Nephron progenitor cell (in vitro differentiated cells): ENCODE data around the gene STARD8.

Experiments used
- DNase-seq: peaks from one replicate; pipeline ENCODE4 v3.0.0; 2021
- H3K27ac Mint-ChIP-seq: 2 replicates; pipeline ENCODE4 v1.8.0; 2021; ENCODE audit warnings: mild to moderate bottlenecking, moderate library complexity, mixed read lengths
- H3K27me3 Mint-ChIP-seq: 2 replicates; pipeline ENCODE4 v1.8.0; 2021; ENCODE audit warnings: mild to moderate bottlenecking, low read depth, mixed read lengths; ENCODE audit not compliant: poor library complexity
- H3K36me3 Mint-ChIP-seq: 2 replicates; pipeline ENCODE4 v1.8.0; 2021; ENCODE audit warnings: low read depth, mixed read lengths
- H3K4me1 Mint-ChIP-seq: 2 replicates; pipeline ENCODE4 v1.8.0; 2021; ENCODE audit warnings: mixed read lengths
- H3K4me3 Mint-ChIP-seq: 2 replicates; pipeline ENCODE4 v1.8.0; 2021; ENCODE audit warnings: mild to moderate bottlenecking, moderate library complexity, mixed read lengths
- H3K9me3 Mint-ChIP-seq: 2 replicates; pipeline ENCODE4 v1.8.0; 2021; ENCODE audit warnings: mild to moderate bottlenecking, moderate library complexity, mixed read lengths
- TF ChIP-seq, protein P1 (sequence below): fragments of 200-600 bp; sonication (generic); IDR thresholded peaks from 2 replicates; pipeline ENCODE4 v1.5.0; 2021; ENCODE audit warnings: antibody characterized with exemption

The STARD8 gene

DNA sequence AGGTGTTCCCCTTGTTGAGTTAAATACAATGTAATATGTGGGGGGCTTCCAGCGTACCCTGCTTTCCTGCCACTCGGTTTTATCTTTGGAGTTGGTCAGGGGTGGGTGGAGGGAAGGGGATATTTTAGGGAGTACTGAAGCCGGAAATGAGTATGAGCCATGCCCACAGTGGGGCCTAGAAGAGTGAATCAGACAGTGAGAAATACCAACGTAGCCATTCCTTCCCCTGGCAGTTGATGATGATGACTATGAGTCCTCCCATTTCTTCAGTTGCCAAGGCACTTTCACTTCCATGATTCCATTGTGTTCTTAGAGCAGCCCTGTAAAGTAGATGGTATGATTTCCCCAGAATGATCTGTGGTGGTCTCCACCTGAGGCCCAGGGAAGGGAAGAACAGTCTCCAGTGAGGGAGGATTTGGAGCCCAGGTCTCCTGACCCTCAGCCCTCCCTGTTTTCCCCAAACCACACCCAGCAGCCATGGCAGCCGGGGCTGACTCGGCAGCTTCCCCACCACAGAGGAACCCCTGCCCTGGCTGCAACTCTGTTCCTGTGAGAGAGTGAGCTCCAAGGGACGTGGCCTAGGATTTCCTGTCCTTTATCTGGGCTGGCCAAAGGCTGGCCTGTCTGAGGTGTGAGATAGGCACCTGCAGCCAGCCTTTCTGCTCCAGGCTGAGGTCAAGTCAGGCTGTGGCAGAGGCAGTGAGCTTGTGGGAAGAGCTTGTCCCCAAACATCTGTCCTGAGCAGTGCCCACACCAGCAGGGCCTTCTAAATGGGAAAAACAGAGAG lies 52.7 kb downstream of the STARD8 start:
- TF ChIP-seq, protein P1, sequence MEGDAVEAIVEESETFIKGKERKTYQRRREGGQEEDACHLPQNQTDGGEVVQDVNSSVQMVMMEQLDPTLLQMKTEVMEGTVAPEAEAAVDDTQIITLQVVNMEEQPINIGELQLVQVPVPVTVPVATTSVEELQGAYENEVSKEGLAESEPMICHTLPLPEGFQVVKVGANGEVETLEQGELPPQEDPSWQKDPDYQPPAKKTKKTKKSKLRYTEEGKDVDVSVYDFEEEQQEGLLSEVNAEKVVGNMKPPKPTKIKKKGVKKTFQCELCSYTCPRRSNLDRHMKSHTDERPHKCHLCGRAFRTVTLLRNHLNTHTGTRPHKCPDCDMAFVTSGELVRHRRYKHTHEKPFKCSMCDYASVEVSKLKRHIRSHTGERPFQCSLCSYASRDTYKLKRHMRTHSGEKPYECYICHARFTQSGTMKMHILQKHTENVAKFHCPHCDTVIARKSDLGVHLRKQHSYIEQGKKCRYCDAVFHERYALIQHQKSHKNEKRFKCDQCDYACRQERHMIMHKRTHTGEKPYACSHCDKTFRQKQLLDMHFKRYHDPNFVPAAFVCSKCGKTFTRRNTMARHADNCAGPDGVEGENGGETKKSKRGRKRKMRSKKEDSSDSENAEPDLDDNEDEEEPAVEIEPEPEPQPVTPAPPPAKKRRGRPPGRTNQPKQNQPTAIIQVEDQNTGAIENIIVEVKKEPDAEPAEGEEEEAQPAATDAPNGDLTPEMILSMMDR, result no peak
- Mint-ChIP-seq H3K9me3 (peaks cover 49% of the 10 kb centered on the region), H3K27me3 (peaks cover 4% of the 10 kb centered on the region), H3K4me3 (no peak overlapping the region), H3K4me1 (peaks cover 33% of the 10 kb centered on the region), H3K27ac (no peak overlapping the region), H3K36me3 (no peaks in the 10 kb centered on the region)
- no peak for DNase-seq

DNA sequence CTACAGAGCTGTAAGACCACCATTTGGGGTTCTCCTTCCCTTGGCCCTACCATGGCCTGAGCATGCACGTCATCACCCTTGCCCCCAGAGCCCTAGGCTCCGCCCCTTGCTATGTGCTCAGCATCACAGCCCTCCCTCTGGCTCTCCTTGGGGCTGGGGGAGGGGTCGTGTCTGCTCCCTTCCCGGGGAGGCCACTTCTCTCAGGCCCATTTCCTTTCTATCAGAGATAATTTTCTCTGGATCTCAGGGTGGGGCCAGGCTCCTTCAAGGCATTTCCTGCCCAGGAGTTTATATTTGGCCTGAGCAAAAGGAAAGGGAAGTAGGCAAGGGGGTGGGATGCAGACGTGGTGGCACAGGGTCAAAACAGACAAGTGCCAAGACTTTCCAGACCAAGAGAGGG lies 55.9 kb downstream of the STARD8 start:
- no peaks in the 10 kb centered on the region for H3K36me3 Mint-ChIP-seq
- H3K27me3 Mint-ChIP-seq, result peaks cover 4% of the 10 kb centered on the region
- H3K9me3 Mint-ChIP-seq, result peaks cover 32% of the 10 kb centered on the region
- TF ChIP-seq, protein P1, result no peak
- peaks cover 4% of the 10 kb centered on the region for H3K4me1 Mint-ChIP-seq
- H3K27ac Mint-ChIP-seq, result no peak overlapping the region
- no peak overlapping the region for H3K4me3 Mint-ChIP-seq
- DNase-seq, result no peak

DNA sequence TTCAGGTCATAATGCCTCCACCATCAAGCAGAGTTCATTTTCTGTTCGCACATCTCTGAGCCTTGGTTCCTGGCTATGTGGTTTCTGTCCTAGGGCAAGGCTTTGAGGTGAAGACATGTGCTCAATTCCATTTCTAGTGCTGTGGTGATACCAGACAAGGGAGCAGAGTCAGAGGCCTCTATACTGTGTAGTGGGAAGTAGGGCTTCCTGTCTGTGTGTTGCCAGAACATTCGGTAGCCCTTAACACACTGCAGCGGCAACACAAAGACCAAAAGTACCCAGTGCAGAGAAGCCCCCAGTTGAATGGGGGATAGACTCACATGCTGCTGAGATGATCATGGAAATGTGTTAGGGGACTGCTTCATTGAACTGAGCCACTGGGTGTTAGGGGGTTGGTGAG lies 56.4 kb downstream of the STARD8 start:
- H3K27ac Mint-ChIP-seq, result no peak overlapping the region
- H3K36me3 Mint-ChIP-seq, result no peaks in the 10 kb centered on the region
- peaks cover 4% of the 10 kb centered on the region for H3K27me3 Mint-ChIP-seq
- no peak for DNase-seq
- TF ChIP-seq, protein P1, result no peak
- H3K4me3 Mint-ChIP-seq, result no peak overlapping the region
- H3K9me3 Mint-ChIP-seq, result peaks cover 32% of the 10 kb centered on the region
- peaks cover 9% of the 10 kb centered on the region for H3K4me1 Mint-ChIP-seq

DNA sequence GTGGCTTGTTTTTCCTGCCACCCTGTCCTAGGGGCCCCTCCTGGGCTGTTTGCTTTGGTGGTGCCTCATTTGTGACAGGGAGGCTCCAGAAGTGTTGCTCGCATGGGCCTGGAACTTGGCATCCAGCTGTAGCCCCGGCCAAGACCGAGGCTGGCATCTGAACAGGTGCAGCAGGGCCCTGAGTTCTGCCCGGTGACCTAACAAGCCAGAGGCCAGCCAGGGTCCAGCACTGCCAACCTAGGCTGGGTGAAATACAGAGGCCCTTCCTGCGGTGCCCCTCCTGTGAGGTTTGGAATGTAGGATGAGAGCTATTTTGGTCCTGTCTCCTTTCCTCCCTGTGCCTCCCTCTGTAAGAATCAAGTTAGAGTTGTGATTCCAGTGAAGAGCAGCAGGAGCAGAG lies 58.5 kb downstream of the STARD8 start:
- peaks cover 4% of the 10 kb centered on the region for H3K27me3 Mint-ChIP-seq
- peaks cover 9% of the 10 kb centered on the region for H3K4me1 Mint-ChIP-seq
- no peak for DNase-seq
- TF ChIP-seq, protein P1, result no peak
- H3K4me3 Mint-ChIP-seq, result no peak overlapping the region
- H3K36me3 Mint-ChIP-seq, result no peaks in the 10 kb centered on the region
- H3K9me3 Mint-ChIP-seq, result peaks cover 26% of the 10 kb centered on the region
- no peak overlapping the region for H3K27ac Mint-ChIP-seq

DNA sequence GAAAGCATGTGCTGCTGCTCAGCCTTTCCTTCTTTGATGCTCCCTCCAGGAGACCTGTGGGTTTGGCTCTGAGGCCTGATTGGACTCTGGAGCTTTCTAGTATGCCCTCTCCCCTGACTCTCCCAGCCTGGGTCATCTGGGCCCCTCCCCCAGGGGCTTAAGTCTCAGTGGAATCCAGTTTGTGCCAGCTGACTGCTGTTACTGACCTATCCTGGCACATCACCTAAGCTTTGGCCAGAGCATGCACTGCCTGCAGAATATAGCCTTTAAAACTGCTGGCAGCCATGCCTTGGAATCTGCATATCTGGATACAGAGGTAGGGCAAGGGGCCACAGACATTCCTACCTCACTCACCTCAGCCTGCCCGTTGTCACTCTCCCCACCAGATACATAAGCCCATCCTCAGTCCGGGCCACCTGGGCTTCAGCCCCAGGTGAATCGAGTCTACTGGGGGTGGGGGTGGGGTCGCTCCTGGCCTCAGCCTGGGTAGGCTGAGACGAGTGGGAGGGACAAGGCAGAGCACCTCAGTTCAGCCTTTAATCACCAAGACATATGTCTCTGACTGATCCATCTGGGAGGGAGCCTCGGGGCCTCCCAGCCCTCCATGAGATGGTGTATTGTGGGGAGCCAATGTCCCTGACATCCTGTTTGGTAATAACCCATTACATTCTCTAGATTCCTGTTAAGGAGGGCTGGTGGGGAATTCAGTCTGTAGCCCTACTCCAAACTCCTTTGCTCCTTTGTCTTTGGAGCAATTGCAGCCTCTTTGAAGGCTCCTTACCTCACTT lies 61.2 kb downstream of the STARD8 start:
- H3K4me3 Mint-ChIP-seq, result no peak overlapping the region
- peaks cover 32% of the 10 kb centered on the region for H3K9me3 Mint-ChIP-seq
- H3K27ac Mint-ChIP-seq, result peak overlapping the region; percentile 69
- TF ChIP-seq, protein P1, result no peak
- DNase-seq, result no peak
- peaks cover 4% of the 10 kb centered on the region for H3K27me3 Mint-ChIP-seq
- no peaks in the 10 kb centered on the region for H3K36me3 Mint-ChIP-seq
- H3K4me1 Mint-ChIP-seq, result peaks cover 11% of the 10 kb centered on the region
